ENCODE results near the gene DEPDC1B. TPM values are rescaled to one million over a fixed set of nuclear protein-coding genes. Genes with fewer than 3 reads are reported as not detected.
"Not testable (repeated sequence)": the region's sequence is repeated elsewhere in the genome, so short reads cannot be mapped to it uniquely, and the experiment has no call there.

The DEPDC1B gene
- total RNA-seq, 1 donor from 2014 or later: 6.4 TPM

DNA sequence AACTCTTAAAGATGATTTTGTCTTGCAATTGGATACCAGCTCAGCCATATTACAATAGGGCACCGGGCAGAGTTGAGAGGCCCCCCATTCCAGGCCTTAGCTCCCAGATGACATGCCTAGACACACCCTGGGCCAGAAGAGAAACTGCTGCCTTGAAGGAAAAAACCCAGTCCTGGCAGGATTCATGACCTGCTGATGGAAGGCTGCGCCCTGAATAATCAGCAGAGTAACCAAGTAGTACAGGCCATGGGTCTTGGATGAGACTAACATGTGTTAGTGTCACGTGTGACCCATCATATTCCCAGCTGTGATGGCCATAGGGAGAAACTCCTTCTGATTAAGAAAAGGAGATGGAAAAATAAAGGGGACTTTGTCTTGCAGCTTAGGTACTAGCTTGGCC, 39.0 kb upstream of the DEPDC1B start:
- Mint-ChIP-seq H3K27me3 (ENCODE audit: unreplicated experiment) (peaks cover 5% of the 10 kb centered on the region), H3K4me1 (ENCODE audit: unreplicated experiment) (peaks cover 12% of the 10 kb centered on the region), H3K4me3 (ENCODE audit: unreplicated experiment) (no peak overlapping the region), H3K36me3 (ENCODE audit: low read depth, unreplicated experiment) (peaks cover 7% of the 10 kb centered on the region), H3K27ac (ENCODE audit: unreplicated experiment) (no peak overlapping the region), H3K9me3 (ENCODE audit: unreplicated experiment) (no peaks in the 10 kb centered on the region)
- no peak for DNase-seq (ENCODE audit: low spot score)
- TF ChIP-seq, protein P1, sequence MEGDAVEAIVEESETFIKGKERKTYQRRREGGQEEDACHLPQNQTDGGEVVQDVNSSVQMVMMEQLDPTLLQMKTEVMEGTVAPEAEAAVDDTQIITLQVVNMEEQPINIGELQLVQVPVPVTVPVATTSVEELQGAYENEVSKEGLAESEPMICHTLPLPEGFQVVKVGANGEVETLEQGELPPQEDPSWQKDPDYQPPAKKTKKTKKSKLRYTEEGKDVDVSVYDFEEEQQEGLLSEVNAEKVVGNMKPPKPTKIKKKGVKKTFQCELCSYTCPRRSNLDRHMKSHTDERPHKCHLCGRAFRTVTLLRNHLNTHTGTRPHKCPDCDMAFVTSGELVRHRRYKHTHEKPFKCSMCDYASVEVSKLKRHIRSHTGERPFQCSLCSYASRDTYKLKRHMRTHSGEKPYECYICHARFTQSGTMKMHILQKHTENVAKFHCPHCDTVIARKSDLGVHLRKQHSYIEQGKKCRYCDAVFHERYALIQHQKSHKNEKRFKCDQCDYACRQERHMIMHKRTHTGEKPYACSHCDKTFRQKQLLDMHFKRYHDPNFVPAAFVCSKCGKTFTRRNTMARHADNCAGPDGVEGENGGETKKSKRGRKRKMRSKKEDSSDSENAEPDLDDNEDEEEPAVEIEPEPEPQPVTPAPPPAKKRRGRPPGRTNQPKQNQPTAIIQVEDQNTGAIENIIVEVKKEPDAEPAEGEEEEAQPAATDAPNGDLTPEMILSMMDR (IDR thresholded peaks at IDR 0.05; ENCODE audit: unreplicated experiment): no peak

DNA sequence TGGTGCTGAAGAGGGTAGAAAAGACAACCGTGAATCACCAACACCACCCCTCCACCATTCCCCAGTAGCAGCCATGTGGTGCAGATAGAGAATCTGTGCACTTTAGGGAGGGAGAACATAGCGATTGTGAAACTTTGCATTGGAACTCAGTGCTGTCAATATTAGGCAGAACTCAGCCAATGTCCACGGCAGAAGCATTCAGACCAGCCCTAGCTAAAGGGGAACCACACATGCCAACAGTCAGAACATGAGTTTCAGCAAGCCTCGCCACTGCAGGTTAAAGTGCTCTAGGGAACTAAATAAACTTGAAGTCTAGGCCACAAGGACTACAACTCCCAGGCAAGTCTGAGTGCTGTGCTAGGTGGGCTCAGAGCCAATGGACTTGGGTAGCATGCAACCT, 38.5 kb upstream of the DEPDC1B start:
- H3K36me3 Mint-ChIP-seq (ENCODE audit: low read depth, unreplicated experiment): peaks cover 7% of the 10 kb centered on the region
- TF ChIP-seq, protein P1 (IDR thresholded peaks at IDR 0.05; ENCODE audit: unreplicated experiment): no peak
- peaks cover 5% of the 10 kb centered on the region for H3K27me3 Mint-ChIP-seq (ENCODE audit: unreplicated experiment)
- no peaks in the 10 kb centered on the region for H3K9me3 Mint-ChIP-seq (ENCODE audit: unreplicated experiment)
- H3K4me1 Mint-ChIP-seq (ENCODE audit: unreplicated experiment): peaks cover 12% of the 10 kb centered on the region
- no peak overlapping the region for H3K4me3 Mint-ChIP-seq (ENCODE audit: unreplicated experiment)
- H3K27ac Mint-ChIP-seq (ENCODE audit: unreplicated experiment): no peak overlapping the region
- DNase-seq (ENCODE audit: low spot score): no peak

DNA sequence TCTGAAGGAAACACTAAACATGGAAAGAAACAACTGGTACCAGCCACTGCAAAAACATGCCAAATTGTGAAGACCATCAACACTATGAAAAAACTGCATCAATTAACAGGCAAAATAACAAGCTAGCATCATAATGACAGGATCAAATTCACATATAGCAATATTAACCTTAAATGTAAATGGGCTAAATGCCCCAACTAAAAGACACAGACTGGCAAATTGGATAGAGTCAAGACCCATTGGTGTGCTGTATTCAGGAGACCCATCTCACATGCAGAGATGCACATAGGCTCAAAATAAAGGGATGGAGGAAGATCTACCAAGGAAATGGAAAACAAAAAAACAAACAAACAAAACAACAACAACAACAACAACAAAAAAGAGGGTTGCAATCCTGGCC, 30.9 kb upstream of the DEPDC1B start:
- H3K27ac Mint-ChIP-seq (ENCODE audit: unreplicated experiment); H3K9me3 Mint-ChIP-seq (ENCODE audit: unreplicated experiment); H3K4me3 Mint-ChIP-seq (ENCODE audit: unreplicated experiment); H3K4me1 Mint-ChIP-seq (ENCODE audit: unreplicated experiment); DNase-seq (ENCODE audit: low spot score); H3K27me3 Mint-ChIP-seq (ENCODE audit: unreplicated experiment); H3K36me3 Mint-ChIP-seq (ENCODE audit: low read depth, unreplicated experiment): not testable (repeated sequence)

DNA sequence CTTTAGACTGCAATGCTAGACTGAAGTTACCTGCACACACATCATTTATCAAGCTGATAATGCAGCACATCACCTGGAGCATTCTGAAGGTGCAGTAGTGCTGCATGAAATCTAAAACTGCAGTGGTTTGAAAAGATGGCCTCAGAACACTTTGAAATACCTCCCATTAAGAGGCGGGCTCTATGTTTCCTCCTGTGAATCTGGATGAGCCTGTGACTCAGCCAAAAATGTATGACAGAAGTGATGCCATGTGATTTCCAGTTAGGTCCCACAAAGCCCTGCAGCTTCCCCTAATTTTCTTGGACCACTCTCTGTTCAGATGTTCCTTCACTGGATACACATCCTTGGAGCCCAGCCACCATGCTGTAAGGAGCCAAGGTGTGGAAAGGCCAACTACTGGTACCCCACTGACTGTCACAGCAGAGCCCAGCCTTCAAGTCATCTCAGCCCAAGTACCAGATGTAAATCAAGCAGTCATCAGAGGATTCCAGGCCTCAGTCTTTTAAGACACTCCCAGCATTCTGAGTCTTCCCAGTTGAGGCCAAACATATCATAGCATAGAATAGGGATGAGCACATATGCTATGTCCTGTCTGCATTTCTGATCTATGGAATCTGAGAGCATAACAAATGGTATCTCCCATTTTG, 27.2 kb upstream of the DEPDC1B start:
- DNase-seq (ENCODE audit: low spot score): no peak
- Mint-ChIP-seq H3K27me3 (ENCODE audit: unreplicated experiment) (no peaks in the 10 kb centered on the region), H3K4me3 (ENCODE audit: unreplicated experiment) (no peak overlapping the region), H3K9me3 (ENCODE audit: unreplicated experiment) (no peaks in the 10 kb centered on the region), H3K36me3 (ENCODE audit: low read depth, unreplicated experiment) (no peaks in the 10 kb centered on the region), H3K4me1 (ENCODE audit: unreplicated experiment) (peaks cover 6% of the 10 kb centered on the region), H3K27ac (ENCODE audit: unreplicated experiment) (no peak overlapping the region)
- TF ChIP-seq, protein P1 (IDR thresholded peaks at IDR 0.05; ENCODE audit: unreplicated experiment): no peak

DNA sequence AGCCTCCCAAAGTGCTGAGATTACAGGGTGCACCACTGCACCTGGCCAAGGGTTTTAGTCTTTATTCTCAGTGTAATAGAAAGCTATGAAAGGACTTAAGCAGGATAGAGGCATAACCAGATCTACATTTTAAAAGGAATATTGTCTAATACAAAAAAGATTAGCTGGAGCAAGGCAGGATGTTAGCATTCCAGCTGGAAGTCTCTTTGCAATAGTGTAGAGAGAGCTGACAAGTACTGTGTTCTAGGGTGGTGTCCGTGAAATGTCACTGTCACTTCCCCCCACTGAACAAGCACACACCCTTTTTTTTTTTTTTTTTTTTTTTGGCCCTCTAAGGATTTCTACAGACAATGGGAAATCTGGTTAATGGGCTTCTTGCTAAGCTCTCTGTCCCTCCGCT, 24.2 kb upstream of the DEPDC1B start:
- Mint-ChIP-seq H3K4me1 (ENCODE audit: unreplicated experiment) (peaks cover 6% of the 10 kb centered on the region), H3K27ac (ENCODE audit: unreplicated experiment) (no peak overlapping the region), H3K4me3 (ENCODE audit: unreplicated experiment) (no peak overlapping the region), H3K36me3 (ENCODE audit: low read depth, unreplicated experiment) (no peaks in the 10 kb centered on the region), H3K27me3 (ENCODE audit: unreplicated experiment) (no peaks in the 10 kb centered on the region), H3K9me3 (ENCODE audit: unreplicated experiment) (no peaks in the 10 kb centered on the region)
- DNase-seq (ENCODE audit: low spot score): no peak
- TF ChIP-seq, protein P1 (IDR thresholded peaks at IDR 0.05; ENCODE audit: unreplicated experiment): no peak

All from endothelial cell (in vitro differentiated cells).